ENCODE measurements around the gene COPS7A.

GRCh38 chr12:6765048-6765633, 41.3 kb downstream of the COPS7A start:
- no peak for TF ChIP-seq CTCF (optimal IDR thresholded peaks at IDR 0.05 in 1 of 3, IDR thresholded peaks at IDR 0.05 in 1 of 3, conservative IDR thresholded peaks at IDR 0.05 in 1 of 3; ENCODE audit: extremely low read depth in 1 of 3, insufficient read depth in 2 of 3, low read length in 3 of 3)
- TF ChIP-seq EZH2 (IDR thresholded peaks at IDR 0.05; ENCODE audit: low read length) = no peak

Measured in keratinocyte (primary cell).